ENCODE data around the gene CCSAP. TPM values are rescaled to one million over a fixed set of nuclear protein-coding genes. Genes with fewer than 3 reads are reported as not detected.

CCSAP gene
- total RNA-seq, 4 donors from 2014 or later: 2.5 to 3.8 (median 3.5) TPM; not detected in 1

- in situ Hi-C loops (cut with MboI; ENCODE audit: low pct_ligation_motif_present in 1 of 4, low pct_unique_long_range_greater_than_20kb in 1 of 4, low sequenced_read_pairs in 3 of 4): no loop called here
- no peak for DNase-seq
- no peaks in the 10 kb centered on the region for H3K36me3 ChIP-seq
- peaks cover 45% of the 10 kb centered on the region for H3K27me3 ChIP-seq
- no peaks in the 10 kb centered on the region for H3K4me1 ChIP-seq
- no peak overlapping the region for H3K4me3 ChIP-seq
- H3K9me3 ChIP-seq: no peaks in the 10 kb centered on the region
- TF ChIP-seq POLR2AphosphoS5 (IDR thresholded peaks at IDR 0.05) (no peak), EP300 (IDR thresholded peaks at IDR 0.05; ENCODE audit: low read depth) (no peak)
- TF ChIP-seq, protein P1, sequence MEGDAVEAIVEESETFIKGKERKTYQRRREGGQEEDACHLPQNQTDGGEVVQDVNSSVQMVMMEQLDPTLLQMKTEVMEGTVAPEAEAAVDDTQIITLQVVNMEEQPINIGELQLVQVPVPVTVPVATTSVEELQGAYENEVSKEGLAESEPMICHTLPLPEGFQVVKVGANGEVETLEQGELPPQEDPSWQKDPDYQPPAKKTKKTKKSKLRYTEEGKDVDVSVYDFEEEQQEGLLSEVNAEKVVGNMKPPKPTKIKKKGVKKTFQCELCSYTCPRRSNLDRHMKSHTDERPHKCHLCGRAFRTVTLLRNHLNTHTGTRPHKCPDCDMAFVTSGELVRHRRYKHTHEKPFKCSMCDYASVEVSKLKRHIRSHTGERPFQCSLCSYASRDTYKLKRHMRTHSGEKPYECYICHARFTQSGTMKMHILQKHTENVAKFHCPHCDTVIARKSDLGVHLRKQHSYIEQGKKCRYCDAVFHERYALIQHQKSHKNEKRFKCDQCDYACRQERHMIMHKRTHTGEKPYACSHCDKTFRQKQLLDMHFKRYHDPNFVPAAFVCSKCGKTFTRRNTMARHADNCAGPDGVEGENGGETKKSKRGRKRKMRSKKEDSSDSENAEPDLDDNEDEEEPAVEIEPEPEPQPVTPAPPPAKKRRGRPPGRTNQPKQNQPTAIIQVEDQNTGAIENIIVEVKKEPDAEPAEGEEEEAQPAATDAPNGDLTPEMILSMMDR (IDR thresholded peaks at IDR 0.05): no peak
- no peak overlapping the region for H3K27ac ChIP-seq
- intact Hi-C loops (cut with DNase I; ENCODE audit: low total_unique reads): no loop called here
- 62 to 78% methylated on average over 3 to 12 of the region's 12 CpGs for WGBS, 2 donors (ENCODE audit: low coverage in 1 of 2)
These were observed 21.6 kb upstream of the CCSAP start for GRCh38 chr1:229364207-229365065.

- TF ChIP-seq EP300 (IDR thresholded peaks at IDR 0.05; ENCODE audit: low read depth) (no peak), POLR2A (IDR thresholded peaks at IDR 0.05) (no peak), POLR2AphosphoS5 (IDR thresholded peaks at IDR 0.05) (no peak)
- TF ChIP-seq, protein P1 (IDR thresholded peaks at IDR 0.05): no peak
- WGBS, 2 donors (ENCODE audit: low coverage in 1 of 2): 75% methylated on average over 6 of the region's 6 CpGs; no CpG with 5 or more reads in 1 of the 2 donors
- in situ Hi-C loops (cut with MboI; ENCODE audit: low pct_ligation_motif_present in 1 of 4, low pct_unique_long_range_greater_than_20kb in 1 of 4, low sequenced_read_pairs in 3 of 4) (no loop called here), intact Hi-C loops (cut with DNase I; ENCODE audit: low total_unique reads) (no loop called here)
- Histone ChIP-seq H3K27me3 (peaks cover 47% of the 10 kb centered on the region), H3K9me3 (no peaks in the 10 kb centered on the region), H3K36me3 (no peaks in the 10 kb centered on the region), H3K4me1 (no peaks in the 10 kb centered on the region), H3K27ac (no peak overlapping the region), H3K4me3 (no peak overlapping the region)
- DNase-seq: no peak
These were observed 20.9 kb upstream of the CCSAP start for GRCh38 chr1:229363723-229364122.

GRCh38 chr1:229360420-229360819 lies 17.6 kb upstream of the CCSAP start:
- no peaks in the 10 kb centered on the region for H3K36me3 ChIP-seq
- no peaks in the 10 kb centered on the region for H3K9me3 ChIP-seq
- H3K4me1 ChIP-seq: no peaks in the 10 kb centered on the region
- intact Hi-C loops (cut with DNase I; ENCODE audit: low total_unique reads) (no loop called here), in situ Hi-C loops (cut with MboI; ENCODE audit: low pct_ligation_motif_present in 1 of 4, low pct_unique_long_range_greater_than_20kb in 1 of 4, low sequenced_read_pairs in 3 of 4) (no loop called here)
- TF ChIP-seq POLR2AphosphoS5 (IDR thresholded peaks at IDR 0.05) (no peak), POLR2A (IDR thresholded peaks at IDR 0.05) (no peak), EP300 (IDR thresholded peaks at IDR 0.05; ENCODE audit: low read depth) (no peak)
- TF ChIP-seq, protein P1 (IDR thresholded peaks at IDR 0.05): no peak
- no peak overlapping the region for H3K4me3 ChIP-seq
- no peak for DNase-seq
- H3K27ac ChIP-seq: no peak overlapping the region
- 76 to 77% methylated on average over 3 to 4 of the region's 4 CpGs for WGBS, 2 donors (ENCODE audit: low coverage in 1 of 2)
- H3K27me3 ChIP-seq: peaks cover 41% of the 10 kb centered on the region

DNA sequence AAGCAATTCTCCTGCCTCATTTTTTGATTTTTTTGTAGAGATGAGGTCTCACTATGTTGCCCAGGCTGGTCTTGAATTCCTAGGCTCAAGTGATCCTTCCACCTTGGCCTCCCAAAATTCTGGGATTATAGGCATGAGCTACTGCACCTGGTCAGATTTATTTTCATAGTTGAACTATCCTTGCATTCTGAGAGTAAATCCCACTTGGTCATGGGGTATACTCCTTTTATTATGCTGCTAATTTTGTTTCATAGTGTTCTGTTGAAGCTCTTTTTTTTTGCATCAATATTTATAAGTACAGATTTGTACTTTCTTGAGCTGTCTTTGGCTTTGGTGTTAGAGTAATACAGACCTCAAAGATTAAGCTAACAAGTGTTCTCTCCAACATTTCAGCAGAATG lies 12.8 kb upstream of the CCSAP start:
- Histone ChIP-seq H3K4me3 (no peak overlapping the region), H3K27ac (no peak overlapping the region), H3K27me3 (peaks cover 41% of the 10 kb centered on the region), H3K4me1 (no peaks in the 10 kb centered on the region), H3K9me3 (peaks cover 6% of the 10 kb centered on the region in 2 donors), H3K36me3 (no peaks in the 10 kb centered on the region)
- DNase-seq: no peak
- intact Hi-C loops (cut with DNase I; ENCODE audit: low total_unique reads) (no loop called here), in situ Hi-C loops (cut with MboI; ENCODE audit: low pct_ligation_motif_present in 1 of 4, low pct_unique_long_range_greater_than_20kb in 1 of 4, low sequenced_read_pairs in 3 of 4) (no loop called here)
- TF ChIP-seq POLR2AphosphoS5 (IDR thresholded peaks at IDR 0.05) (no peak), POLR2A (IDR thresholded peaks at IDR 0.05) (no peak), EP300 (IDR thresholded peaks at IDR 0.05; ENCODE audit: low read depth) (no peak)
- TF ChIP-seq, protein P1 (IDR thresholded peaks at IDR 0.05): no peak
